Spleen (tissue), 7 donors: ENCODE measurements around the gene HPS5.

Experiments
- POLR2A ChIP-seq, 3 donors: fragments of 450-650 bp; IDR thresholded peaks; one replicate each; pipeline ENCODE4 v1.5.1; 2017; ENCODE audit warnings: antibody characterized with exemption in 3 of 3, mild to moderate bottlenecking in 1 of 3
- POLR2AphosphoS5 ChIP-seq, 3 donors: sonication (generic); formaldehyde crosslinking; IDR thresholded peaks; one replicate each; pipeline ENCODE4 v1.5.1; 2017; ENCODE audit warnings: antibody characterized with exemption in 3 of 3
- TF ChIP-seq, protein P1 (sequence below), 11 experiments: fragments of 200-600 bp in 7 of 11; fragments of 450-650 bp in 4 of 11; sonication (generic) in 4 of 11; IDR thresholded peaks in 8 of 11; conservative IDR thresholded peaks in 3 of 11; 1 replicate in 7 of 11; 2 replicates in 4 of 11; pipeline versions ENCODE4 v1.4.0 to v1.8.0; 2016 to 2021; ENCODE audit warnings: antibody characterized with exemption in 11 of 11, inconsistent platforms in 4 of 11, mild to moderate bottlenecking in 1 of 11
- donor health status: DM: no; HTN: no; CAD: no; lungs with moderate emphysema.
- donor health status: DM: no; HTN: no; CAD: no.
- donor health status: DM: no; HTN: no; CAD: no.

DNA sequence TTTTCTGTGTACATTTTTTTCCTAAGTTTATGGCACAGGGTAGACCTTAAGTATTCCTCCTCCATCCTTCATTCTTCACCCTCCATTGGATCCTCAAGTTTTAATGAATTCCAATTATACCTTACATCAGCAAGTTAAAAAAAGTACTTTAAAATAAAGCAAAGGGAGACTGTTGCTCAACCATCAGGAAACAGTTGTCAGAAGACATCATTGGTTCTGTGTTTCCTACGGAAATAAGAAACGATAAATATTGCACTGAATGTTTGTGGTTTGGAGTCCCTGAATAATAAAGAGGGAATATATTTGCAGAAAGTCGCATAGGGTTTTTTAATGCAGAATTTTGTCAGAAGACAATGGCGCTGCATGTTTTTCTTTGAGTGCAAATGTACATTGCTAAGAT is 44.3 kb upstream of the HPS5 start:
- no peak for TF ChIP-seq POLR2A (IDR thresholded peaks at IDR 0.05)
- TF ChIP-seq, protein P1, sequence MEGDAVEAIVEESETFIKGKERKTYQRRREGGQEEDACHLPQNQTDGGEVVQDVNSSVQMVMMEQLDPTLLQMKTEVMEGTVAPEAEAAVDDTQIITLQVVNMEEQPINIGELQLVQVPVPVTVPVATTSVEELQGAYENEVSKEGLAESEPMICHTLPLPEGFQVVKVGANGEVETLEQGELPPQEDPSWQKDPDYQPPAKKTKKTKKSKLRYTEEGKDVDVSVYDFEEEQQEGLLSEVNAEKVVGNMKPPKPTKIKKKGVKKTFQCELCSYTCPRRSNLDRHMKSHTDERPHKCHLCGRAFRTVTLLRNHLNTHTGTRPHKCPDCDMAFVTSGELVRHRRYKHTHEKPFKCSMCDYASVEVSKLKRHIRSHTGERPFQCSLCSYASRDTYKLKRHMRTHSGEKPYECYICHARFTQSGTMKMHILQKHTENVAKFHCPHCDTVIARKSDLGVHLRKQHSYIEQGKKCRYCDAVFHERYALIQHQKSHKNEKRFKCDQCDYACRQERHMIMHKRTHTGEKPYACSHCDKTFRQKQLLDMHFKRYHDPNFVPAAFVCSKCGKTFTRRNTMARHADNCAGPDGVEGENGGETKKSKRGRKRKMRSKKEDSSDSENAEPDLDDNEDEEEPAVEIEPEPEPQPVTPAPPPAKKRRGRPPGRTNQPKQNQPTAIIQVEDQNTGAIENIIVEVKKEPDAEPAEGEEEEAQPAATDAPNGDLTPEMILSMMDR (IDR thresholded peaks at IDR 0.05 in 8 of 11, conservative IDR thresholded peaks at IDR 0.05 in 3 of 11), result no peak
- no peak for TF ChIP-seq POLR2AphosphoS5 (IDR thresholded peaks at IDR 0.05)
